ENCODE data around the gene CFAP92.

CFAP92 gene

DNA sequence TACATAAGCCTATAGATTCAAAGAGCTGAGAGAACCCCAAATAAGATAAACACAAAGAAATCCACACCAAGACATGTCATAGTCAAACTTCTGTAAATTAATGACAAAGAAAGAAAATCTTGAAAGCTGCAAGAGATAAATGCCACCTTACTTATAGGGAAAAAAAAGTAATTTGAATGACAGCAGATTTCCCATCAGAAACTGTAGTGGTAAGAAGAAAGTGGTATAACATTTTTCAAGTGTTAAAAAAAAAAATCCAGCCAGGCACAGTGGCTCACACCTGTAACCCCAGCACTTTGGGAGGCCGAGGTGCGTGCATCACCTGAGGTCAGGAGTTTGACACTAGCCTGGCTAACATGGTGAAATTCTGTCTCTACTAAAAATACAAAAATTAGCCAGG is 37.4 kb downstream of the CFAP92 start:
- no peak overlapping the region for H3K27ac ChIP-seq
- TF ChIP-seq, protein P1, sequence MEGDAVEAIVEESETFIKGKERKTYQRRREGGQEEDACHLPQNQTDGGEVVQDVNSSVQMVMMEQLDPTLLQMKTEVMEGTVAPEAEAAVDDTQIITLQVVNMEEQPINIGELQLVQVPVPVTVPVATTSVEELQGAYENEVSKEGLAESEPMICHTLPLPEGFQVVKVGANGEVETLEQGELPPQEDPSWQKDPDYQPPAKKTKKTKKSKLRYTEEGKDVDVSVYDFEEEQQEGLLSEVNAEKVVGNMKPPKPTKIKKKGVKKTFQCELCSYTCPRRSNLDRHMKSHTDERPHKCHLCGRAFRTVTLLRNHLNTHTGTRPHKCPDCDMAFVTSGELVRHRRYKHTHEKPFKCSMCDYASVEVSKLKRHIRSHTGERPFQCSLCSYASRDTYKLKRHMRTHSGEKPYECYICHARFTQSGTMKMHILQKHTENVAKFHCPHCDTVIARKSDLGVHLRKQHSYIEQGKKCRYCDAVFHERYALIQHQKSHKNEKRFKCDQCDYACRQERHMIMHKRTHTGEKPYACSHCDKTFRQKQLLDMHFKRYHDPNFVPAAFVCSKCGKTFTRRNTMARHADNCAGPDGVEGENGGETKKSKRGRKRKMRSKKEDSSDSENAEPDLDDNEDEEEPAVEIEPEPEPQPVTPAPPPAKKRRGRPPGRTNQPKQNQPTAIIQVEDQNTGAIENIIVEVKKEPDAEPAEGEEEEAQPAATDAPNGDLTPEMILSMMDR (conservative IDR thresholded peaks at IDR 0.05): no peak
- TF ChIP-seq ZFX (IDR thresholded peaks at IDR 0.05): no peak

DNA sequence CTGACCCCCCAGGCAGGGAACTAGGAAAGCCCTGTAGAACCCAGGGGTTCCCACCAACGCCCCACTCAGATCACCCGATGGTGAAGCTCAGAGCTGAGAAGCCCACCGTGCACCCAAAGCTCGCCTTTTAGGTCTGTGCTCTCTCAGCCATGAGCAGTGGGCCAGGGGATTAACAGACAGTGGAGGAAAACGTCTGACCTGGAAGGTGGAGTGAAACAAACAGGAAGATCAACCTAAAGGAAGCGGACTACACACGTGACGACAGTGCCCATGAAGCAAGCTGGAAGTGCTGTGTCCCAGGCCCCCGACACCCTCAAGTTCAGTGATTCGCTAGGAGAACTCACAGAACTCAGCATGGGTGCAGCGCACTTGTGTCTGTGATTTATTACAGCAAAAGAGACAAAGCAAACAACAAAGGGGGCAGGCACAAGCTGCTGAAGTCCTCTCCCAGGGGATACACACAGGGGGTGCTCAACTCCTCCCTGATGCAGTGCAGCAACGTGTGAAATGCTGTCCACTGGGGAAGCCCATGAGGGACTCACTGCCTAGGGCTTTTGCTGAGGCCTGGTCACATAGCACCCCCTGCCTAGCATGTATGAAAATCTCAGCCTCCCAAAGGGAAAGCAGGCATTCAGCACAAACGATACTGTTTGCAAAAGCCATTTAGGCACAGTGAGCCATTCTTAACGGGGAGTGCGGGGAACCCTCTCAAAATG is 43.5 kb downstream of the CFAP92 start:
- TF ChIP-seq ZFX (IDR thresholded peaks at IDR 0.05): no peak
- TF ChIP-seq, protein P1 (conservative IDR thresholded peaks at IDR 0.05): no peak
- no peak overlapping the region for H3K27ac ChIP-seq

DNA sequence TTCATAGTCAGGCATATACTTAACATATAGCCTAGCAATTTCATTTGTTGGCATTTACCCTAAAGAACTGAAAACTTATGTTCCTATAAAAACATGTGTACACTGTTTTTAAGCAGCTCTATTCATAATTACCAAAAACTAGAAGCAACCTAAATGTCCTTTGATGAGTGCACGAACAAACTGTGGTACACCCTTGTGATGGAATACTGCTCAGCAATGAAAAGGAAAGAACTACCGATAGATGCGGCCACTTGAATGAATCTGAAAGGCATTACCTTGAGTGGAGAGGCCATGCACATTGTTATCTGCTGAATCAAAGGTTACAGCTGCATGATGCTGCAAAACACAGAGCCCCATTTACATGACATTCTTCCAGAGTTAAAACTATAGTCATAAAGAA is 44.7 kb downstream of the CFAP92 start:
- no peak for TF ChIP-seq ZFX (IDR thresholded peaks at IDR 0.05)
- TF ChIP-seq, protein P1 (conservative IDR thresholded peaks at IDR 0.05): no peak
- no peak overlapping the region for H3K27ac ChIP-seq

DNA sequence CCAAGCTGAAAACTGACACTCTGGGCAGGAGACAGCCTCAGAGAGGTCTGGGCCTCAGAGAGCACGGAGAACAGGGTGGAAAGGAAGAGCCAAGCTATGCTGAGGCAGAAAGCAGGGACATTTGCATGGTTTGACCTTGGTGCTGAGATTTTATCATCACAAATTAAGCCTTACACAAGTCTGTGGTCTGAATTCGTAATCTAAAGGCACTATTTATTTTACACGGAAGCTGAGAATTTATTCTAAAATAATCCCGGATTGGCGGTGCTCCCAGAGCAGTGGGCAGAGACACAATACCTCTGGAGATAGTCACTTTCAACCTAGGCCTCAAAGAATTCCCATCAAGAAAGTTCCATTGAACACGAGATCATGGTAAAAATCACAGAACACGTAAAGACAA is 47.5 kb downstream of the CFAP92 start:
- TF ChIP-seq, protein P1 (conservative IDR thresholded peaks at IDR 0.05): no peak
- no peak for TF ChIP-seq ZFX (IDR thresholded peaks at IDR 0.05)

DNA sequence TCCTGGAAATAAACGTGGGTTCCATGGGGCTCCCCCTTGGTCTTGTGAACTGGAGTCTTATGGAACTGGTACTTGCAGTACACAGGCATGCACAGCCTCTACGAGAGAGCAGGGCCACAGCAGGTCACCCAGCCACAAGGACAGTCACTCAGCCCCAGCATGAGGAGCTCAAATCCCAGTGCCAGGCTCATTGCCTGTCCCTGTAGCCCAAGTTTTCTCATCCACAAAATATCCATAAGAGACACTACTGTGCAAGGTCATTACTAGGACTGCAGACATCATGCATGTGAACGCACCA is 48.0 kb downstream of the CFAP92 start:
- no peak for TF ChIP-seq ZFX (IDR thresholded peaks at IDR 0.05)
- TF ChIP-seq, protein P1 (conservative IDR thresholded peaks at IDR 0.05): no peak

More for the DNA sequence above, 47.5 kb downstream of the CFAP92 start:
- no peak overlapping the region for H3K27ac ChIP-seq

DNA sequence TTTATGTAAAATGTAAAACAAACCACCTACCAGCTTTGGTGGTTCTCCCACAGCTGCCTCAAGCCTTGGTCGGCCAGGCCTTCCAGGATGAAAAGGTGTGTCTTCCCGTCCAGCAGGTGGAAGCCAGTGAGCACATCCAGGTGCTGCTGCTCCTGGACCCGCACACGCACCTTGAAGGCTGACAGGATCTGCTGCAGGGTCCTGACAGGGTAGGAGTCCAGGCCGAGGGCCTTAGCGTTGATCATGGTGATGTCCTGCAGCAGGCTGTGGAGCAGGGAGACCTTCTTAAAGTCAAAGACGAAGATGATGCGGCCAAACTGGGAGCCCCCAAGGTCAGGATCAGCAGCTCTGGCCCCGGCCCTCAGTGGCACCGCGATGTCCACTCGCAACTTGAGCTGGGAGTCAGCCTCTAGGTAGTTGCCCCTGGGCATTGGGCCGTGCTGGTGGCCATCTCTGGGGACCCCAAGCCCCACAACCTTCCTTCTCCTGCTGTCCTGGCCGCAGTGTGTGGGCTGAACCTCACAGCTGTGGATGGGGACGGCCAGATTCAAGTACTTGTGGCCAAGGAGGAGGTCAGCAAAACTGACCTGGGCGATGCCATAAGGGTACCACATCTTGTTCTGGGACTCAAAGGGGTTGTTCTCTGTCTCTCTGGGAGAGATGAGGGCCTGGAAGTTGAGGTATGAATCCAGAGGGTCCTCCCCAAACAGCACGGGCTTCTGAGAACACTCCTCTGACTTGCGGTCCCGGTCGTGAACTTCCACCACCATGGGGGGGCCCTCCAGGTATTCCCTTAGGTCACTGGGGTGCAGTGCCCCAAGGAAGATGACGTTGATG is 48.6 kb downstream of the CFAP92 start:
- H3K27ac ChIP-seq: no peak overlapping the region
- no peak for TF ChIP-seq ZFX (IDR thresholded peaks at IDR 0.05)
- TF ChIP-seq, protein P1 (conservative IDR thresholded peaks at IDR 0.05): no peak

More for the DNA sequence above, 48.0 kb downstream of the CFAP92 start:
- no peak overlapping the region for H3K27ac ChIP-seq
